RWPE2 (cell line): Measurements from ENCODE around the gene FBXO38.

Experiments used
- ATAC-seq: fragments of 200-7000 bp; cut with Tn5 transposase; 3 replicates; pipeline ENCODE4 v1.9.1; 2021; ENCODE audit warnings: low read depth
- DNase-seq: peaks from one replicate; pipeline ENCODE4 v3.0.0-alpha.2; 2020; ENCODE audit warnings: low spot score
- H3K27ac ChIP-seq: fragments of 450-650 bp; 2 replicates; pipeline ENCODE4 v1.5.1; 2017; ENCODE audit warnings: mild to moderate bottlenecking; ENCODE audit not compliant: poor library complexity, severe bottlenecking
- H3K27me3 ChIP-seq: fragments of 250-450 bp; sonication (Bioruptor Pico); 2 replicates; pipeline ENCODE4 v1.5.1; 2021; ENCODE audit warnings: mild to moderate bottlenecking, moderate library complexity; ENCODE audit not compliant: insufficient read depth, poor library complexity, severe bottlenecking
- H3K36me3 ChIP-seq: fragments of 250-450 bp; sonication (Bioruptor Pico); 2 replicates; pipeline ENCODE4 v1.5.1; 2020; ENCODE audit warnings: low read depth, mild to moderate bottlenecking, moderate library complexity
- H3K4me1 ChIP-seq: fragments of 250-450 bp; sonication (Bioruptor Pico); 2 replicates; pipeline ENCODE4 v1.5.1; 2021; ENCODE audit warnings: mild to moderate bottlenecking, moderate library complexity; ENCODE audit not compliant: insufficient read depth, poor library complexity, severe bottlenecking
- H3K4me3 ChIP-seq: fragments of 250-450 bp; sonication (Bioruptor Pico); 2 replicates; pipeline ENCODE4 v1.5.1; 2021; ENCODE audit warnings: mild to moderate bottlenecking, moderate library complexity; ENCODE audit not compliant: severe bottlenecking
- H3K9me3 ChIP-seq: fragments of 250-450 bp; sonication (Bioruptor Pico); 2 replicates; pipeline ENCODE4 v1.5.1; 2021; ENCODE audit warnings: mild to moderate bottlenecking, moderate library complexity; ENCODE audit not compliant: severe bottlenecking
- TF ChIP-seq, protein P1 (sequence below): fragments of 450-650 bp; IDR thresholded peaks from one replicate; pipeline ENCODE4 v1.5.1; 2017; ENCODE audit warnings: mild to moderate bottlenecking, moderate library complexity; ENCODE audit not compliant: poor library complexity, severe bottlenecking

Gene FBXO38

DNA sequence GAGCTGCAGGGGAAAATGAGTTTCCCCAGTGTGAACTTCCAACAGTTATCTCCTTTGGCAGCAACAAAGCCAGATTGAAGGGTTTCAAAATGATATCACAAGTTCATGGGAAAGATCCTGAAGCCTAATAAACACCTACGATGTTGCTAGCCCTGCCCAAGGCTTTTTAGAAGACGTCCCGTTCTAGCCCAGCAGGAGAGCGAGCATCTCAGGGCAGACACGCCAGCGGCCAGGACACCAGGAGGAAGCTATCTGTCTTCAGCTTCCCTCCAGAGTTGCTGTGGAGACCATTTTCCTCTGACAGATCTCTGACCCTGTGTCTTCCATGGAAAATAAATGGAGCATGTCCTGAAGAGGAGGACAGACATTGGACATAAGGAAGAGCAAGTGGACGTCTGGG lies 98.4 kb downstream of the FBXO38 start:
- no peaks in the 10 kb centered on the region for H3K9me3 ChIP-seq
- no peaks in the 10 kb centered on the region for H3K4me1 ChIP-seq
- no peak overlapping the region for H3K4me3 ChIP-seq
- no peaks in the 10 kb centered on the region for H3K27me3 ChIP-seq
- no peak overlapping the region for H3K27ac ChIP-seq
- TF ChIP-seq, protein P1, sequence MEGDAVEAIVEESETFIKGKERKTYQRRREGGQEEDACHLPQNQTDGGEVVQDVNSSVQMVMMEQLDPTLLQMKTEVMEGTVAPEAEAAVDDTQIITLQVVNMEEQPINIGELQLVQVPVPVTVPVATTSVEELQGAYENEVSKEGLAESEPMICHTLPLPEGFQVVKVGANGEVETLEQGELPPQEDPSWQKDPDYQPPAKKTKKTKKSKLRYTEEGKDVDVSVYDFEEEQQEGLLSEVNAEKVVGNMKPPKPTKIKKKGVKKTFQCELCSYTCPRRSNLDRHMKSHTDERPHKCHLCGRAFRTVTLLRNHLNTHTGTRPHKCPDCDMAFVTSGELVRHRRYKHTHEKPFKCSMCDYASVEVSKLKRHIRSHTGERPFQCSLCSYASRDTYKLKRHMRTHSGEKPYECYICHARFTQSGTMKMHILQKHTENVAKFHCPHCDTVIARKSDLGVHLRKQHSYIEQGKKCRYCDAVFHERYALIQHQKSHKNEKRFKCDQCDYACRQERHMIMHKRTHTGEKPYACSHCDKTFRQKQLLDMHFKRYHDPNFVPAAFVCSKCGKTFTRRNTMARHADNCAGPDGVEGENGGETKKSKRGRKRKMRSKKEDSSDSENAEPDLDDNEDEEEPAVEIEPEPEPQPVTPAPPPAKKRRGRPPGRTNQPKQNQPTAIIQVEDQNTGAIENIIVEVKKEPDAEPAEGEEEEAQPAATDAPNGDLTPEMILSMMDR: no peak
- no peaks in the 10 kb centered on the region for H3K36me3 ChIP-seq
- ATAC-seq (no peak), DNase-seq (no peak)

DNA sequence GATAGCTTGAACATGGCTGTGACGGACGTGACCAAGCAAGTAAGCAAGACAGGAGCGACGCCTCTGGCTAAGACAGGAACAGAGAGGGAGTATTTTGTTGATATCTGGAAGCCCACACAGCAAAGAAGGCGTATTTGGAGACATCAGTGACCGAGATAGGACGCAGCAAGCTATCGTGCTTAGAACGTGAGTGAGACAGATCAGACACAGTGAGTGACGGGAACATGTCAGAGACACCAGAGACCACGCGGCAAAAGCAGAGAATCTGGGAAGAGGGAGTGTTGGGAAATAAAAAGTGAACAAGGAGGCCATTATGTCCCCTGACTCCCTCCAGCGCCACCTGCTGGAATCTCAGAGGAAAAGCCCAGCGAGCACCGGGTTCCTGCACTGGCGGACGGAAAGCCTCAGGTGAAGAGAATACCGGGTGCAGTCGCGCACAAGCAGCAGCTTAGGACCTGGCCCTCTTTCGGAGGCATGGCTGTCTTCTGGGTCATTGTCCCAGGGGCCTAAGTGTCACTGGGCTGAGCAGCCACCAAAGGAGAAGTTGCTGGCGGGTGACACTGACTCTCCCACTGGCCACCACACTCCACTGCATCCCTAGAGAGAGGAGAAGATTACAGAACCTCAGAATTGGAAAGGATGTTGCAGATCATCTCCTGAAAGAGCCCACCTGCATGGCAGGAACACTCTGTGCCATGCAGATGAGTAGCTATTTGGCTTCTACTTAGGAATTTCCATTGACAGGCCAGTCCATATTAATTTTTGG lies 99.1 kb downstream of the FBXO38 start:
- ATAC-seq: no peak; the same call in 2 of the 3 replicates
- Histone ChIP-seq H3K4me3 (no peak overlapping the region), H3K4me1 (no peaks in the 10 kb centered on the region), H3K27me3 (peaks cover 4% of the 10 kb centered on the region), H3K9me3 (no peaks in the 10 kb centered on the region), H3K36me3 (no peaks in the 10 kb centered on the region), H3K27ac (no peak overlapping the region)
- TF ChIP-seq, protein P1: peak; percentile 65
- DNase-seq: no peak

DNA sequence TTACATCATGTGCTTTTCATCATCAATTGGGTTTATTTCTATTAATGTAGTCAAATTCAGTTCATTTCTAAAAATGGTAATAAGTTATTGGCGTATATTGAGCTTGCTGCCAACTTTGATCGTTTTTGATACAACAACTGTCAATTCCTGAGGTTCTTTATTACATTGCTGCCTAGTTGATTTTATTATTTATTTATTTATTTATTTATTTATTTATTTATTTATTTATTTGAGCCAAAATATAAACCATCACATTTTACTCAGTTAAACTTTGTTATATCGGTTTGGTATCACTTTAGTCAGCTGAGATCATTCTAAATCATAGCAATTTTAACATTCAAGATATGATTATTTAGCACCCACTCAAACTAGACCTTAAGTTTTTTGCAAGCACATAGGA lies 100.0 kb downstream of the FBXO38 start:
- no peak for ATAC-seq
- TF ChIP-seq, protein P1: no peak

DNA sequence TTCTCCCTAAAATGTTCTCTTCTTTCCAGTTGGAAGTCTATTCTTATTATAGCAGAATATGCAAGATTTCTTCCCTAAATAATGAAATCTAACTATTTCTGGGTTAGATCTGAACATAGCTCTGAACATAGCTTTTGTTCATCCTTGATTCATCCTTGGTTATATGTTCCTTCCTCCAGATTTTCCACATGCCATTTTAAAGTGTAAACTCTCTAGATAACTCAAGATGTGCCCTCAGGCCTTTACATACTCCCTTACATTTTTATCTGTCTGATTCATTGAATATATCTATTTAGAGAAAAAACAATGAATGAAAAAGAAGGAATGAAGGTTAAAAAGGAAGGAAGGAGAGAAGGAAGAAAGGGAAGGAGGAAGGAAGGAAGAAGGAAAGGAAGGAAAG lies 100.9 kb downstream of the FBXO38 start:
- no peaks in the 10 kb centered on the region for H3K9me3 ChIP-seq
- H3K4me3 ChIP-seq: no peak overlapping the region
- no peaks in the 10 kb centered on the region for H3K36me3 ChIP-seq
- DNase-seq: no peak
- TF ChIP-seq, protein P1: no peak
- no peaks in the 10 kb centered on the region for H3K4me1 ChIP-seq
- no peak for ATAC-seq
- no peak overlapping the region for H3K27ac ChIP-seq
- H3K27me3 ChIP-seq: peaks cover 4% of the 10 kb centered on the region

More for the DNA sequence above, 100.0 kb downstream of the FBXO38 start:
- no peaks in the 10 kb centered on the region for H3K36me3 ChIP-seq
- peaks cover 4% of the 10 kb centered on the region for H3K27me3 ChIP-seq
- no peak overlapping the region for H3K4me3 ChIP-seq
- no peaks in the 10 kb centered on the region for H3K4me1 ChIP-seq
- DNase-seq: no peak
- H3K27ac ChIP-seq: no peak overlapping the region
- no peaks in the 10 kb centered on the region for H3K9me3 ChIP-seq

DNA sequence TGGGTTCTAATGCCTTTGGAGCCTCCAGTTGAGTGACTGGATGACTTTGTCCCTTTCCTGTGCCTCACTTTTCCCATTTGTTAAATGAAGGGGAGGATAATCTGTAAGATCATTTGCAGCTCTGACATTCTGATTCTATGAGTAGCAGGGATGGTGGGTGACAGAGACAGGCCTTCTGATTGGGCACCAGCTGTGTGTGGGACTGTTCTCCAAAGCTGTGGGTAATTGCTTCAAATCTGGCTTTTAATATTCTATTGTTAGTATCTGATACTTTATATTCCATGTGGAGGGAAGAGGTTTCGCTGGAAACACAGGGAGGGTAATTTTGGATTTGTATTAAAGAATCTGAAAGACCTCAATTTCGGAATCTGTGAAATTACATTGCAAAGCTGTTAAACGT lies 102.7 kb downstream of the FBXO38 start:
- TF ChIP-seq, protein P1: no peak
- no peaks in the 10 kb centered on the region for H3K9me3 ChIP-seq
- ATAC-seq: no peak

More for the DNA sequence above, 102.7 kb downstream of the FBXO38 start:
- no peak overlapping the region for H3K27ac ChIP-seq
- H3K36me3 ChIP-seq: no peaks in the 10 kb centered on the region
- H3K4me3 ChIP-seq: no peak overlapping the region
- no peaks in the 10 kb centered on the region for H3K4me1 ChIP-seq
- H3K27me3 ChIP-seq: peaks cover 18% of the 10 kb centered on the region
- DNase-seq: no peak
